GM23338 (cell line): ENCODE data around the gene SNRNP35.

Source experiments
- CTCF ChIP-seq, 2 experiments: fragments of 200-600 bp in 1 of 2; sonication (generic) in 1 of 2; conservative IDR thresholded peaks; 2 replicates each; pipeline versions ENCODE4 v1.5.1 to v1.6.1; 2016 to 2017; ENCODE audit warnings: antibody characterized with exemption in 2 of 2, low read depth in 2 of 2, mild to moderate bottlenecking in 2 of 2, moderate library complexity in 1 of 2
- EZH2 ChIP-seq: fragments of 200-600 bp; sonication (generic); IDR thresholded peaks from one replicate; pipeline ENCODE4 v1.8.0; 2017; ENCODE audit warnings: antibody characterized with exemption, mild to moderate bottlenecking, low read depth; ENCODE audit not compliant: unreplicated experiment
- EZH2phosphoT487 ChIP-seq: fragments of 200-600 bp; sonication (generic); IDR thresholded peaks from one replicate; pipeline ENCODE4 v1.8.1; 2018; ENCODE audit warnings: antibody characterized with exemption; ENCODE audit not compliant: unreplicated experiment
- JUNB ChIP-seq: IDR thresholded peaks from one replicate; pipeline ENCODE4 v1.6.1; 2016; ENCODE audit warnings: antibody characterized with exemption; ENCODE audit not compliant: unreplicated experiment
- NANOG ChIP-seq: IDR thresholded peaks from 2 replicates; pipeline ENCODE4 v1.6.1; 2016; ENCODE audit warnings: antibody characterized with exemption, borderline replicate concordance
- POLR2AphosphoS5 ChIP-seq: IDR thresholded peaks from 2 replicates; pipeline ENCODE4 v1.6.1; 2016; ENCODE audit warnings: antibody characterized with exemption, low read depth
- REST ChIP-seq: IDR thresholded peaks from one replicate; pipeline ENCODE4 v1.6.1; 2018; ENCODE audit warnings: antibody characterized with exemption; ENCODE audit not compliant: unreplicated experiment
- ZNF462 ChIP-seq: fragments of 250-450 bp; sonication (Bioruptor Pico); IDR thresholded peaks from 2 replicates; pipeline ENCODE4 v1.5.0; 2020; ENCODE audit warnings: mild to moderate bottlenecking, moderate library complexity

GRCh38 chr12:123457980-123458779 lies at the start of gene SNRNP35:
- TF ChIP-seq CTCF (conservative IDR thresholded peaks at IDR 0.05; ENCODE audit: low read depth in 2 of 2) (no peak), POLR2AphosphoS5 (peak; percentile 71), EZH2 (no peak), REST (no peak), NANOG (no peak), EZH2phosphoT487 (no peak), JUNB (no peak), ZNF462 (no peak)
